Activated T-cell treated with anti-CD3 and anti-CD28 coated beads, Interleukin-2, amount 50 U/mL, for 72 hours (primary cell): ENCODE results near the gene FAM107B. TPM values are rescaled to one million over a fixed set of nuclear protein-coding genes. Genes with fewer than 3 reads are reported as not detected.

Experiments used
- ATAC-seq, 2 donors: fragments of 150-1000 bp; cut with Tn5 transposase; replicated peaks in 1 of 2; 2 replicates each; pipeline ENCODE4 v1.10.0; 2021; ENCODE audit warnings: moderate library complexity in 2 of 2, mild to moderate bottlenecking in 1 of 2
- DNase-seq, 2 donors: peaks; one replicate each; pipeline ENCODE4 v3.0.0; 2021 to 2022; ENCODE audit warnings: mixed read lengths in 1 of 2
- H3K27ac Mint-ChIP-seq: one replicate; pipeline ENCODE4 v1.8.0; 2022; ENCODE audit warnings: mild to moderate bottlenecking, moderate library complexity, mixed read lengths
- H3K27me3 Mint-ChIP-seq: one replicate; pipeline ENCODE4 v1.8.0; 2022; ENCODE audit warnings: low read depth, mixed read lengths
- H3K36me3 Mint-ChIP-seq, 2 donors: one replicate each; pipeline ENCODE4 v1.8.0; 2022; ENCODE audit warnings: mixed read lengths in 2 of 2, mild to moderate bottlenecking in 1 of 2; ENCODE audit not compliant: insufficient read depth in 2 of 2
- H3K4me1 Mint-ChIP-seq: one replicate; pipeline ENCODE4 v1.8.0; 2022; ENCODE audit warnings: low read depth, mixed read lengths
- H3K4me3 Mint-ChIP-seq, 2 donors: one replicate each; pipeline ENCODE4 v1.8.0; 2022; ENCODE audit warnings: mild to moderate bottlenecking in 2 of 2, mixed read lengths in 2 of 2, moderate library complexity in 2 of 2
- H3K9me3 Mint-ChIP-seq, 2 donors: one replicate each; pipeline ENCODE4 v1.8.0; 2022; ENCODE audit warnings: mixed read lengths in 2 of 2
- total RNA-seq, 2 donors: library from RNA; stranded (reverse); gene quantifications; one replicate each; pipeline ENCODE4 v1.2.3, GENCODE V29; 2022

The FAM107B gene
- total RNA-seq, 2 donors from 2014 or later = 163 to 180 TPM

DNA sequence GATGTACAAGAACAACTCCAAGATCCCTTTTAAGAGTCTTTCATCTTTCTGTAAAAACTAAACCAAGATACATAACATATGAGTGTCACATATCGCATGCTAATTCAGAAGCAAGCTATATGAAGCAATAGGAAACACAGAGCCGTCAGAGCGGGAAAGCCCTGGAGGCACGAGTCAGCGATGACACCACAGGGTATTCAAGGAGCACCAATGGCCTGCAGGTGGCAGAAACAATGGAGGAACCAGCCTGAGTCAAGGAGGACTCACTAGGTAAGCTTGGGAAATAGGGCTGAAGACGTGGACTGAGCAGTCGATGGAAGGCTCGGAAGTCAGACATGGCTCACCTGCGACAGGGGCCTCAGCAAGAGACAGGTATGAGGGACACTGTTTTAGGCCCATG, 214.4 kb downstream of the FAM107B start:
- H3K4me3 Mint-ChIP-seq = peak overlapping the region; percentile 78 to 94
- peaks cover 6 to 22% of the 10 kb centered on the region in 2 donors for H3K36me3 Mint-ChIP-seq
- H3K27me3 Mint-ChIP-seq = no peaks in the 10 kb centered on the region
- peak overlapping the region; percentile 86 for H3K27ac Mint-ChIP-seq
- peak; percentile 72 to 76 for ATAC-seq
- peak; percentile 69 to 77 for DNase-seq
- H3K4me1 Mint-ChIP-seq = peaks cover 98% of the 10 kb centered on the region
- H3K9me3 Mint-ChIP-seq = no peaks in the 10 kb centered on the region

DNA sequence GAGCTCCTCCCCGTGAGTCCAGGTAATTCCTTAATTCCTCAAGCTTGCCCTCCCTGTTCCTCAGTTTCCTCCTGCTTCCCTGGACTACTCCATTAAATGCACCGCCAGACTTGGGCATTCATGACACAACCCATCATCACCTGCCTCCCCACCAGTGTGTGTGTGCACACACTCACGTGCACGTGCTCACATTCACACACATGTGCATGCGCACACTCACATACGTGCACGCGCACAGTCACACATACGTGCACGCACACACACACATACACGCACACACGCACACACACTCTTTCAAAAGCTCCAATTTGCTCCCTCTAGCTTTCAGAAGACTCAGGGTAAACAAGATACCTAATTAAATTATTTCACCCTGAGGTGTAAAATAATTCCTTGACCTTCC, 216.7 kb downstream of the FAM107B start:
- no peaks in the 10 kb centered on the region for H3K27me3 Mint-ChIP-seq
- DNase-seq (no peak), ATAC-seq (no peak)
- peak overlapping the region in 1 of 2 donors; percentile 6 for H3K4me3 Mint-ChIP-seq
- H3K4me1 Mint-ChIP-seq = peaks cover 94% of the 10 kb centered on the region
- H3K27ac Mint-ChIP-seq = peak overlapping the region; percentile 36
- H3K36me3 Mint-ChIP-seq = peaks cover 12 to 29% of the 10 kb centered on the region in 2 donors
- H3K9me3 Mint-ChIP-seq = no peaks in the 10 kb centered on the region

DNA sequence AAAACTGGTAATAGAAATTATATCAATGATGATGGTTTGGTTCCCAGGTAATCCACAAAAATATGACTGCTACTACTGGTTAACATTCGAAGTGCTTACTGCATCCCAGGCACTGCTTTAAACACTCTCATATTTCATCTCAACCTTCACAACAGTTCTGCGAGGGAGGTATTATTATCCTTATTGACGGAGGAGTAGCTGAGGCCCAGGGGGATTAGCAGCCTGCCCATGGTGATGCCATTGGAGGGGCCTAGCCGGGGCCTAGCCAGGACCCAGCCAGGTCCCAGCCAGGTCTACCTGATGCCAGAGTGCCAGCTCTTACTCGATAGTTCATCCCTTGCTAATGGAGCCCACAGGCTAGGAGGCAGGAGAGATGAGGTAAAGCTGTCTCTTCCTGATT, 217.1 kb downstream of the FAM107B start:
- DNase-seq (no peak), ATAC-seq (no peak)
- peak overlapping the region in 1 of 2 donors; percentile 63 for H3K4me3 Mint-ChIP-seq
- peaks cover 94% of the 10 kb centered on the region for H3K4me1 Mint-ChIP-seq
- H3K27me3 Mint-ChIP-seq = no peaks in the 10 kb centered on the region
- H3K9me3 Mint-ChIP-seq = no peaks in the 10 kb centered on the region
- H3K36me3 Mint-ChIP-seq = peaks cover 12 to 32% of the 10 kb centered on the region in 2 donors
- peak overlapping the region; percentile 90 for H3K27ac Mint-ChIP-seq

DNA sequence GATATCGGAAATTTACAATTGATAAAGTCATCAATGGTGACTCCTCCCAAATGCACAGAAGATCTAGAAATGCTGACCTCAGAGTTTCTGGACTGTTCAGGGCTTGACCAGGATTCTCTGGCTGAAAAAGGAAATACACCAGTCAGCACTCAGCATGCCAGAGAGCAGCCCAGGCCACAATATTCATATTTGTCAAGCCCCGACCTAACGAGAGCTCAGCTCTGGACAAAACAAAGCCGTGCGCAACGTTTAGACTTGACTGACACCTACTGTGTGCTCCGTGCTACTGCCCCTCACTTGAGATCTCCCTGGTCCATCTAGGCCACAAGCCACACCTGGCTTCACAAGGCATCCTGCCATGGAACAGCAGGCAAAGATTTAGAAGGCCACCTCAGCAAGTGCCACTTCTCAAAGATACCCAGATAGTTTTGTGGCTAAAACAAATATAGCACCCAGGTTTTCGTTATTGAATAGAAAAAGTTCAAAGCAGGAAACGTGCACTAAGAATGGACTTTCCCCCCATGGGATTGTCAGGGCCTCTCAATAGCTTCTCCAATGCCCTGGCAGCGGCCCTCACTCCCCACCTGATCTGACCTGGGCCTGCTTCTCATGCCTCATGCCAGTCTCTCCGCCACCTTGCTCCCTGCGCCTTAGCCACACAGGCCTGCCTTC, 218.3 kb downstream of the FAM107B start:
- DNase-seq (no peak), ATAC-seq (peak in 1 of 2 donors; percentile 45)
- Mint-ChIP-seq H3K9me3 (no peaks in the 10 kb centered on the region), H3K27ac (peak overlapping the region; percentile 90), H3K4me3 (peak overlapping the region; percentile 57 to 63), H3K36me3 (peaks cover 18 to 36% of the 10 kb centered on the region in 2 donors), H3K4me1 (peaks cover 94% of the 10 kb centered on the region), H3K27me3 (no peaks in the 10 kb centered on the region)

DNA sequence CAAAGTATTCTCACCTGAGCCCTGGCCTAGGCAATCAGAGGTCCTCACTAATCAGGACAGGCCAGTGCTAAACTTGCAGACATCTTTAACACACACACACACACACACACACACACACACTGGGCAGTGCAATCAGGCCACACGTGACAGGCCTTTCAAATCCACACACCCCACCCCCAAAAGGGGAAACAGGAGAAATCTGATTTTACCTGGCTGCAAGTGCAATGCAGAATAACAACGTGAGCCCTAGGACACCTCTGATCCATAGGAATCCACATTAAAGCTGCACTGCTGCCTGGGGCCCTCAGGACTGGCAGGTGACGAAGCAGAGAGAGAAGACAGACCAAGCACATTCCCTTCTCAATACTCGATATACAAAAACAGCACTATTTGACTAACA, 218.9 kb downstream of the FAM107B start:
- H3K27me3 Mint-ChIP-seq = no peaks in the 10 kb centered on the region
- no peaks in the 10 kb centered on the region for H3K9me3 Mint-ChIP-seq
- H3K27ac Mint-ChIP-seq = peak overlapping the region; percentile 90
- ATAC-seq (no peak), DNase-seq (no peak)
- H3K4me3 Mint-ChIP-seq = peak overlapping the region; percentile 57 to 63
- peaks cover 18 to 33% of the 10 kb centered on the region in 2 donors for H3K36me3 Mint-ChIP-seq
- H3K4me1 Mint-ChIP-seq = peaks cover 94% of the 10 kb centered on the region

DNA sequence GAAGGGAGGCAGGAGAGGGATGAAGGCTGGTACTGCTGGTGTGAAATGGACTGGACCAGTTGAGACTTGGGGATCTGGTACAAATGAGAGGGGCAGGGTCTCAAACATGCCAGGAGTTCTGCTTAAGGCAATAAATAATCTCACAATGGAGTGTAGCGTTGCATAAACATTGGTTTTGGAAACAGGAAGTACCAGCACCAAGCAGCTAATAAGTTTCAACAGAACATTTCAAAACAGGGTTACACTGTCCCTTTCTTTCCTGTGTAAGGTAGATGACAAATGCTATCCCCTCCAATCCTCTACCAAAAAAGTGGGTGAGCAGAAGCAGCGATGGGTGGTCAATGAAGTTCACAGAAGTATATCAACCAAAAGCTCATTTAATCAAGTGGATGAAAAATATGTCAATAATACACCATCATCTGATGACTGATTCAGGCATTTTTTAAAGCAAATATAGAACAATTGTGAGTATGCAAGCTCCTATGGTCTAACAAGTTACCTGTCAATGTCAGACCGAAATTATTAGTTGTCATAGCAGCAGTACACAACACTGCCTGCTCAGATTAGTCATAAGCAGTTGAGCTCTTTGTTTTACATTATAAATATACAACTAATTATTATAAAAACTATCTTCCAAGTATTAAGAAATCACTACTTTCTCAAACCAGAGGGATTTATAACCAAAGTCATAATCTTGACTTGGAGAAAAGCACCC, 220.0 kb downstream of the FAM107B start:
- ATAC-seq (peak; percentile 38 to 40), DNase-seq (no peak)
- peak overlapping the region; percentile 29 to 42 for H3K4me3 Mint-ChIP-seq
- peak overlapping the region; percentile 75 for H3K27ac Mint-ChIP-seq
- no peaks in the 10 kb centered on the region for H3K9me3 Mint-ChIP-seq
- no peaks in the 10 kb centered on the region for H3K27me3 Mint-ChIP-seq
- H3K36me3 Mint-ChIP-seq = peaks cover 18 to 27% of the 10 kb centered on the region in 2 donors
- H3K4me1 Mint-ChIP-seq = peaks cover 94% of the 10 kb centered on the region

DNA sequence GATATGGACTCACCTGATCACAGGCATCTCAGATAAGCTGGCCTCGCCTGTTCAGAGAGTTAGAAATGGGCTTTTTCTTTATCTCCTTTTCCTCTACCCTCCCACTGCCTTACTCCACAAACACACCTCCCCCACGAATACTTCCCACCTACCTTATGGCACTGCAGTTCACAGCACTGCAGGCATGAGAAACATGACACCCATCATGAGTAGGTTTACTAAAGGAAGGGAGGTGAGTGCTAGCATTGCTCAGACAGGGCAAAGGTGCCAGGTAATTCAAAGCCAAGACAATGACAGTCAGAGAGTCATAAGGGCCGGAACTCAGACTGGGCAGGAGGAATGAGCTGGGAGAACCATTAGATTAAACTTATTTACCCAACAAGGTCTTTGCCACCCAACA, 220.6 kb downstream of the FAM107B start:
- peak overlapping the region; percentile 29 to 42 for H3K4me3 Mint-ChIP-seq
- peaks cover 18 to 27% of the 10 kb centered on the region in 2 donors for H3K36me3 Mint-ChIP-seq
- ATAC-seq (peak in 1 of 2 donors; percentile 16), DNase-seq (no peak)
- H3K27me3 Mint-ChIP-seq = no peaks in the 10 kb centered on the region
- H3K4me1 Mint-ChIP-seq = peaks cover 95% of the 10 kb centered on the region
- no peaks in the 10 kb centered on the region for H3K9me3 Mint-ChIP-seq
- peak overlapping the region; percentile 75 for H3K27ac Mint-ChIP-seq

DNA sequence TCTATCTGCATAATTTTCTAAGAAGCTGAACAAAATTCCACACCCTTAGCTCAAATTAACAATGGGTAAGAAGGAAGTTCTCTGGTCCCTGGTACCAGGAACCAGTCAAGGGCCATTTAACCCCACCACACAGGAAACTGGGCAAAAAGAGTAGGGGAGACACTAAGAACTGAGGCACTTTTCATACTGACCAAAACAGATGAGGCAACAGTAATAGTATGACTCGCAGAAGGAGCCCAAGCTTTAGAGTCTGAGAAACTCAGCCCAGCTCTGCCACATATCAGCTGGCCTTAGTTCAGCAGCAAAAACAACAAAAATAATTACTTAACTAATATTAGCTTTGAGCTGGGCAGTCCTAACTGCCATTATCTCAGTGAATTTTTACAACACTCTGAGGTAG, 221.2 kb downstream of the FAM107B start:
- DNase-seq (no peak), ATAC-seq (peak; percentile 69 to 79)
- peak overlapping the region; percentile 96 for H3K27ac Mint-ChIP-seq
- H3K27me3 Mint-ChIP-seq = no peaks in the 10 kb centered on the region
- peaks cover 18 to 26% of the 10 kb centered on the region in 2 donors for H3K36me3 Mint-ChIP-seq
- H3K4me3 Mint-ChIP-seq = peak overlapping the region; percentile 30 to 78
- H3K4me1 Mint-ChIP-seq = peaks cover 92% of the 10 kb centered on the region
- no peaks in the 10 kb centered on the region for H3K9me3 Mint-ChIP-seq

DNA sequence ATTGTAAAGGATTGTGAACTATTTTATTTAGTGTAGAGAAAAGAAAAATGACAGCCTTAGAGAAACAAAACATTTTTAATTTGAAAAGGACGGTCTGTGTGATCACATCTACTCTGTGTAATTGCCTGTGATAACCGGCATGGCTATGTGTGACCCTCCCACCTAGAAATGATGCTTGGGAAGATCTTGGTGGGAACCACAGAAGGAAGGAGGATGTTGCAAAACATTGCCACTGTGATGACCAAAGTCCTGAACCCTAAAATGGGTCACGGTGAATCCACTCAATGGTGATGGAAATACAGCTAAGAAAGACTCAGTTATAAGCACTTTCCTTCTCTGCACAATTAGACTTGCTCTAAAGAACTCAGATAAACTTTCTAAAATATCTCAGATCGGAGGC, 222.7 kb downstream of the FAM107B start:
- H3K27me3 Mint-ChIP-seq = no peaks in the 10 kb centered on the region
- H3K4me1 Mint-ChIP-seq = peaks cover 82% of the 10 kb centered on the region
- peaks cover 18 to 20% of the 10 kb centered on the region in 2 donors for H3K36me3 Mint-ChIP-seq
- H3K4me3 Mint-ChIP-seq = peak overlapping the region; percentile 1 to 71
- DNase-seq (no peak), ATAC-seq (no peak)
- H3K27ac Mint-ChIP-seq = peak overlapping the region; percentile 86
- H3K9me3 Mint-ChIP-seq = no peaks in the 10 kb centered on the region

DNA sequence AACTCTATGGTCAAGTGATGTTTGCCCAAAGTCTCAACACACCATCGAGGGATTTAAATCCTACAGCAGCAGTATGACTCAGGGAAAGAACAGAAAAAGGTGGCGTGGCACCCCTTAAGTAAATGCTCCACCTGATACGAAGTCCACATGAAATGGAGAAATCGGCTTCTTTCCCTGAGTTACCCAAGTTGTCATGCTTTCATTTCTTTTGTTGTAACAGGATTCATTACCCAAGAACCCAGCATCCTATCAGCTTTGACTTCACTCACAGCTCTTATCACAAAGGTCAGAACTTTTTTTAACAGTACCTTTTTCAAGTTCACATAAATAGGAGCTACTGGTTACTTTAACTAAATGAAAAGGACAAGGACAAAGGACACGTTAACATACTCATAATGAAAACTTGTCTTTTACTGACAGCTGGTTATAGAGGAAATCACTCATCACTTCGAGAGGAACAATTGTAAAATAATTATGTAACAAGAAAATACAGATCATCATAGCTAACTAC, 224.2 kb downstream of the FAM107B start:
- ATAC-seq = peak; percentile 12 to 34
- DNase-seq = no peak
- H3K27ac Mint-ChIP-seq = peak overlapping the region; percentile 86
- H3K9me3 Mint-ChIP-seq = no peaks in the 10 kb centered on the region
- H3K27me3 Mint-ChIP-seq = no peaks in the 10 kb centered on the region
- H3K36me3 Mint-ChIP-seq = peaks cover 12 to 19% of the 10 kb centered on the region in 2 donors
- H3K4me3 Mint-ChIP-seq = peak overlapping the region in 1 of 2 donors; percentile 58
- H3K4me1 Mint-ChIP-seq = peaks cover 81% of the 10 kb centered on the region

DNA sequence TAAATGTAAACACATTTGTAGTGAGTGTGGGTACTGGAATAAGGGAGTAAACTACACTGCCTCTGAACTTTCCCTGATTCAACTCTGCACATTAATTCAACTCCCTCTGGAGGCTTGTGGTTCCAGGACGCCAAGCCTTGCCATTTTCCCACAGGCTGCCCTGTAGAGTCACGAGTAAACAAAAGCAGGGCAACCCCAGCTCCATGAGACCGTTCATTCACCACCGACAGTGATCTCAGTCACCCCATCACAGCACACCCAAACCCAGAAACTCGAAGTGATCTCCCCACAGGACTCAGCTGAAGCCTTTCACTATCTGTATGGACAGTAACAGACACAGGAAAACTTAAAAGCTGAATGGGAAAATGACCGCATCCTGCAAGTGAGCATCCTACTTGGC, 225.2 kb downstream of the FAM107B start:
- no peaks in the 10 kb centered on the region for H3K27me3 Mint-ChIP-seq
- no peak for DNase-seq
- peak overlapping the region; percentile 58 for H3K27ac Mint-ChIP-seq
- peaks cover 83% of the 10 kb centered on the region for H3K4me1 Mint-ChIP-seq
- H3K4me3 Mint-ChIP-seq = no peak overlapping the region
- H3K9me3 Mint-ChIP-seq = no peaks in the 10 kb centered on the region
- peaks cover 12 to 15% of the 10 kb centered on the region in 2 donors for H3K36me3 Mint-ChIP-seq
- ATAC-seq = no peak

DNA sequence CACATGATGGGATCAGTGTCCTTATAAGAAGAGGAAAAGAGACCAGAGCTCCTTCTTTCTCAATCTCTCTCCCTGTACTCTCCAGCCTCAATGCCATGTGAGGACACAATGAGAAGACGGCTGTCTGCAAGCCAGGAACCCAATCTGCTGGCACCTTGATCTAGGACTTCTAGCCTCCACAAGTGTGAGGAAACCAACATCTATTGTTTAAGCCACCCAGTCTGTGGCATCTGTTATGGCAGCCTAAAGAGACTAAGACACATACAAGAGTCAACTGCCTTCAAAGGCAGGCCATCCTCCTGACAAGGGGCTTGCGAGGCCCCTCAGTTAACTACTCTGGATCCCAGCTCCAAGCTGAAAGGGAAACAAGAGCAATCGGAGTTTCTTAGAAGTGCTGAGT, 225.7 kb downstream of the FAM107B start:
- no peak for DNase-seq
- peaks cover 83% of the 10 kb centered on the region for H3K4me1 Mint-ChIP-seq
- H3K36me3 Mint-ChIP-seq = peaks cover 10 to 11% of the 10 kb centered on the region in 2 donors
- no peaks in the 10 kb centered on the region for H3K27me3 Mint-ChIP-seq
- ATAC-seq = no peak
- no peak overlapping the region for H3K4me3 Mint-ChIP-seq
- no peaks in the 10 kb centered on the region for H3K9me3 Mint-ChIP-seq
- H3K27ac Mint-ChIP-seq = peak overlapping the region; percentile 58

DNA sequence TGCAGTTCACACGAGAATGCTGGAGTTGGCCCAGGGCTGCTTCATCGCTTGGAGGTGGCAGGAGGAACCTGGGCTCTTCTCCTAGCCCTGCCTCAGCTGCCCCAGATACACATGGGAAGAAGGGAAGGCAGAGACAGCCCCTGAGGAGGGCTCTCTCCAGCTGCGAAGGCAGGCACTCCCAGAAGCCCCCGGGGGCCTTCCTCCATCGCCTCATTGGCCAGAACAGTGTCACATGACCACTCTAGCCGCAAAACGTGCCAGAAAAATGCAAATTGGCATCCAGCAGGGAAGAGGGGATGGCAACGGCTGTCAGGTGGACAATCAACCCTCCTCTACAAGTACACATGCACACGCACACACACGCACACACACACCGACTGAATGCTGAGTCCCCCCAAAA, 226.2 kb downstream of the FAM107B start:
- Mint-ChIP-seq H3K4me3 (no peak overlapping the region), H3K27ac (no peak overlapping the region), H3K27me3 (no peaks in the 10 kb centered on the region), H3K4me1 (peaks cover 84% of the 10 kb centered on the region), H3K36me3 (peaks cover 10 to 11% of the 10 kb centered on the region in 2 donors), H3K9me3 (no peaks in the 10 kb centered on the region)
- ATAC-seq (no peak), DNase-seq (no peak)
